ENCODE results near the gene GPRIN3.

GRCh38 chr4:89221167-89221867 is 86.3 kb downstream of the GPRIN3 start:
- TF ChIP-seq CTCF (IDR thresholded peaks at IDR 0.05), result no peak
- no peak for TF ChIP-seq POLR2A (IDR thresholded peaks at IDR 0.05)

All from testis (tissue), 2 donors.